Adrenal gland (tissue), 12 donors: ENCODE measurements around the gene SNAP25. TPM values are rescaled to one million over a fixed set of nuclear protein-coding genes. Genes with fewer than 3 reads are reported as not detected.

Experiments used
- DNase-seq, 7 donors: peaks; one replicate each; pipeline ENCODE4 v3.0.0-alpha.2; 2019 to 2020
- H3K27ac ChIP-seq, 5 donors: fragments of 200-600 bp; sonication (generic) in 4 of 5; 1 replicate in 3 of 5; 2 replicates in 2 of 5; pipeline versions ENCODE4 v1.5.1 to v1.8.0; 2016 to 2020; ENCODE audit warnings: mild to moderate bottlenecking in 1 of 5
- H3K27me3 ChIP-seq: fragments of 200-600 bp; 2 replicates; pipeline ENCODE4 v1.8.0; 2021
- H3K36me3 ChIP-seq, 2 donors: fragments of 200-600 bp; replicated peaks in 1 of 2; 1 replicate in 1 of 2; 2 replicates in 1 of 2; pipeline versions ENCODE4 v1.5.1 to v1.8.0; 2018 to 2022
- H3K4me1 ChIP-seq, 2 donors: fragments of 200-600 bp; replicated peaks in 1 of 2; 1 replicate in 1 of 2; 2 replicates in 1 of 2; pipeline versions ENCODE4 v1.5.1 to v1.8.0; 2018 to 2021
- H3K4me3 ChIP-seq, 4 donors: fragments of 200-600 bp; sonication (generic) in 3 of 4; one replicate each; pipeline ENCODE4 v1.5.1; 2016 to 2018
- H3K9me3 ChIP-seq, 3 donors: fragments of 200-600 bp; sonication (generic) in 1 of 3; replicated peaks in 1 of 3; 1 replicate in 2 of 3; 2 replicates in 1 of 3; pipeline versions ENCODE4 v1.5.1 to v1.8.0; 2016 to 2021
- POLR2A ChIP-seq, 2 donors: fragments of 450-650 bp; IDR thresholded peaks; one replicate each; pipeline ENCODE4 v1.6.1; 2017; ENCODE audit warnings: antibody characterized with exemption in 2 of 2, mild to moderate bottlenecking in 2 of 2, moderate library complexity in 1 of 2
- WGBS, 4 donors: extraction: QIAGEN DNeasy Blood & Tissue Kit in 2 of 4; methylation state at CpG; one replicate each; pipeline versions ENCODE4 v1.1.5 to v1.1.7; 2013 to 2017; 5-methylcytosine and 5-hydroxymethylcytosine counted together
- intact Hi-C, 2 donors: fragments of 100-400 bp; cut with DNase I; formaldehyde crosslinking; loops; one replicate each; pipeline versions ENCODE4 v1.14.1 to v1.15.0; 2022 to 2023
- polyA plus RNA-seq, 3 donors: library from polyadenylated mRNA; stranded (reverse); fragments of 200-250 nt in 2 of 3; fragments of 350-450 nt in 1 of 3; fragmentation: Illumina TruSeq in 1 of 3; extraction: RNeasy Lipid Tissue Mini Kit (QIAGEN cat#74804) in 1 of 3; gene quantifications; one replicate each; pipeline ENCODE4 v1.2.3, GENCODE V29; 2013 to 2014
- small RNA-seq, 2 donors: library from RNA; depleted of rRNA; stranded (forward); fragments of <200 nt; gene quantifications; one replicate each; pipeline ENCODE3, GENCODE V24; 2016
- total RNA-seq, 9 donors: library from RNA; depleted of rRNA in 4 of 9; stranded (reverse); fragments of >200 nt in 4 of 9; fragments of 120-200 nt in 1 of 9; fragmentation: NEBNext Ultra II Directional in 1 of 9; extraction: Animal tissue kit (Norgen Biotek cat#: 25700) in 1 of 9; gene quantifications; one replicate each; pipeline versions ENCODE4 v1.1.0 to v1.2.4, GENCODE V29; 2013 to 2023
- TF ChIP-seq, protein P1 (sequence below), 6 experiments: fragments of 450-650 bp in 4 of 6; fragments of 200-600 bp in 2 of 6; sonication (generic) in 1 of 6; IDR thresholded peaks; 1 replicate in 5 of 6; 2 replicates in 1 of 6; pipeline versions ENCODE4 v1.5.1 to v1.8.0; 2016 to 2021; ENCODE audit warnings: antibody characterized with exemption in 6 of 6, mild to moderate bottlenecking in 2 of 6, moderate library complexity in 1 of 6
- donor health status: healthy with polysubstance abuse.
- donor health status: Bipolar disorder and iron deficiency.
- donor health status: DM: yes; HTN: yes; CAD: no.
- donor health status: DM: no; HTN: no; CAD: no.
- donor health status: DM: no; HTN: no; CAD: no.
- donor health status: DM: yes; HTN: yes; CAD: no.

Gene SNAP25
- total and polyA plus RNA-seq, 12 donors: 1.0 to 35.9 (median 11.8) TPM; not detected in 1

DNA sequence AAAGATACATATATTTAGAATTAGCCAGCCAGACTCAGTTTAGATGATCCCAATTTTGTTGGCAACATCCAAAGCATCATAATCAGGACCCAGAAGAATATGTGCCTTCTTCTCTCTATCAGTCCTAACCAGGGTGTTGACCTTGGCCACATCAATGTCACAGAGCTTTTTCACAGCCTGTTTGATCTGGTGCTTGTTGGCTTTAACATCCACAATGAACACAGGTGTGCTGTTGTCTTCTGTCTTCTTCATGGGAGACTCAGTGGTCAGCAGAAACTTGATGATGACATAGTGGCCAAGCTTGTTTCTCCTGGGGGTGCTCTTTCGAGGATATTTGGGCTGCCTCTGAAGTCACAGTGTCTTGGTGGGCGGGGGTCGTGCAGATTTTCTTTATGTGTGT, 130.5 kb downstream of the SNAP25 start:
- no peak for TF ChIP-seq POLR2A (IDR thresholded peaks at IDR 0.05)
- DNase-seq: no peak
- no peaks in the 10 kb centered on the region for H3K27me3 ChIP-seq
- H3K4me3 ChIP-seq: no peak overlapping the region
- 75 to 91% (median 89%) methylated on average over 3 of the region's 3 CpGs for WGBS, 4 donors
- no peaks in the 10 kb centered on the region for H3K9me3 ChIP-seq
- H3K36me3 ChIP-seq: no peaks in the 10 kb centered on the region
- H3K27ac ChIP-seq: no peak overlapping the region
- intact Hi-C loops: no loop called here
- H3K4me1 ChIP-seq: peaks cover 0 to 13% of the 10 kb centered on the region in 2 donors

DNA sequence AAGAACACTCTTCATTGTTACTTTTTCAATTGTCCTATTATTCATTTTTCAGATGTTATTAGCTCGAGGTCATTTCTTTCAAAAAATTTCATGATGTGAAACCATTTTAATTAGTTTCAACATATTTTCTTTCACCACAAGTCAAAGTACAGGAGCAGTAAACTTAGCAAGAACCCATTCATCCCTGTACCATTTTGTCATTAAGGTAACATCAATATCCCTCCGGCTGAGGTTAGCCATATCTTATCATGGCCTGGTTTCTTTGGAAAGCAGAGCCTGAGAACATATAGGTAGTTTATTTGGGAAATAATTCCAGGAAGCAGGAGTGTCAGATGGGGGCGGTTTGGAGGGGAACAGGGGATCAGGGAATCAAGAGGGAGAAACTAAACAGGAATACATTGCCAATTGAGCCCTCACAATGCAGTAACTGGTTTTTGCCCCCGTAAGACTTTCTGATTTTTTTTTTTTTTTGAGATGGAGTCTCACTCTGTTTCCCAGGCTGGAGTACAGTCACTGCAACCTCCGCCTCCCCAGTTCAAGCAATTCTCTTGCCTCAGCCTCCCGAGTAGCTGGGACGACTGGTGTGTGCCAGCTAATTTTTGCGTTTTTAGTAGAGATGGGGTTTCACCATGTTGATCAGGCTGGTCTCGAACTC, 131.7 kb downstream of the SNAP25 start:
- Histone ChIP-seq H3K9me3 (no peaks in the 10 kb centered on the region), H3K27ac (peak overlapping the region in 1 of 5 donors; percentile 32), H3K4me1 (peaks cover 0 to 13% of the 10 kb centered on the region in 2 donors), H3K4me3 (no peak overlapping the region), H3K36me3 (no peaks in the 10 kb centered on the region), H3K27me3 (no peaks in the 10 kb centered on the region)
- TF ChIP-seq POLR2A (IDR thresholded peaks at IDR 0.05): no peak
- TF ChIP-seq, protein P1, sequence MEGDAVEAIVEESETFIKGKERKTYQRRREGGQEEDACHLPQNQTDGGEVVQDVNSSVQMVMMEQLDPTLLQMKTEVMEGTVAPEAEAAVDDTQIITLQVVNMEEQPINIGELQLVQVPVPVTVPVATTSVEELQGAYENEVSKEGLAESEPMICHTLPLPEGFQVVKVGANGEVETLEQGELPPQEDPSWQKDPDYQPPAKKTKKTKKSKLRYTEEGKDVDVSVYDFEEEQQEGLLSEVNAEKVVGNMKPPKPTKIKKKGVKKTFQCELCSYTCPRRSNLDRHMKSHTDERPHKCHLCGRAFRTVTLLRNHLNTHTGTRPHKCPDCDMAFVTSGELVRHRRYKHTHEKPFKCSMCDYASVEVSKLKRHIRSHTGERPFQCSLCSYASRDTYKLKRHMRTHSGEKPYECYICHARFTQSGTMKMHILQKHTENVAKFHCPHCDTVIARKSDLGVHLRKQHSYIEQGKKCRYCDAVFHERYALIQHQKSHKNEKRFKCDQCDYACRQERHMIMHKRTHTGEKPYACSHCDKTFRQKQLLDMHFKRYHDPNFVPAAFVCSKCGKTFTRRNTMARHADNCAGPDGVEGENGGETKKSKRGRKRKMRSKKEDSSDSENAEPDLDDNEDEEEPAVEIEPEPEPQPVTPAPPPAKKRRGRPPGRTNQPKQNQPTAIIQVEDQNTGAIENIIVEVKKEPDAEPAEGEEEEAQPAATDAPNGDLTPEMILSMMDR (IDR thresholded peaks at IDR 0.05): no peak
- DNase-seq: no peak
- 89 to 92% (median 90%) methylated on average over 9 of the region's 9 CpGs for WGBS, 4 donors
- intact Hi-C loops: no loop called here

DNA sequence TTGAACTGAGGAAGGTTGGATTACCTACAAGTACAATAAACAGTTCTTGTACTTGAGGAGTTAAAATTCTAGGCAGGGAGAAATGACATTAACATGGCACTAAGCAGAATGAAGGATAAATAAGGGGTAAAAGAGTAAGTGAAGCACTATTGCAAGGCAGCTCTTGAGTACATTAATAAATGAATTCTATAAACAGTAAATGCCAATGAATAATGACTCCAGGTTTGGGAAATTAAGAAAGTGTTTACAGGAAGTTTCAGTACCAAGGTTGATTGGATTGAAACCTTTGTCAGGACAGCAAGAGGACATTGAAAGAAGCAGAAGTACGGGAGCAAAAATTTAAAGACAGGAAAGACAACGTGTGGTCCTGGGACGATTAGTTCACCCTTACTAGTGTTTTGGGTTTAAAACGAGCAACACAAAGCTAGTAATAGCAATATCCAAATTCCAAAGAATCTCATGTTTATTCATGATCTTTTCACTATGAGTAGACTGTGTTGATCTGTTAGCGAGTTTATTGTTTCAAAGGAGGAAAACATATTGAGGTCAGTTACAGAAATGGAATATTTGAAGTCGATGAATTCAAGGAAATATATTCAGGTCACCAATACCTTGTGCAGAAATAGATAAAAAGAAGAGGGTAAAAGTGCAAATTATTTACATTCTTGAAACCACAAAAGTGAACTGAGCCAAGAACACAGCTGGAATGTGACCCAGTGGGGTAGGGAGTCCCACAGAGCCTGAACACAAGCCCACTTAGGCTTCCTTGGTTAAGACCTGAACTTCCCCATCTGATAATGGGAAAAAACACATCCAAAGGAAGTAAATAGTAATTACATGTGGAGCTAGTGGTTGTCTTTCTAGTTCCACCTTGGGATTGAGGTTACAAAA, 134.5 kb downstream of the SNAP25 start:
- Histone ChIP-seq H3K36me3 (no peaks in the 10 kb centered on the region), H3K4me3 (no peak overlapping the region), H3K4me1 (peaks cover 0 to 13% of the 10 kb centered on the region in 2 donors), H3K9me3 (no peaks in the 10 kb centered on the region), H3K27me3 (no peaks in the 10 kb centered on the region), H3K27ac (no peak overlapping the region)
- TF ChIP-seq, protein P1 (IDR thresholded peaks at IDR 0.05): no peak
- TF ChIP-seq POLR2A (IDR thresholded peaks at IDR 0.05): no peak
- 20 to 38% (median 35%) methylated on average over 6 of the region's 6 CpGs for WGBS, 4 donors
- DNase-seq: no peak
- intact Hi-C loops: no loop called here

DNA sequence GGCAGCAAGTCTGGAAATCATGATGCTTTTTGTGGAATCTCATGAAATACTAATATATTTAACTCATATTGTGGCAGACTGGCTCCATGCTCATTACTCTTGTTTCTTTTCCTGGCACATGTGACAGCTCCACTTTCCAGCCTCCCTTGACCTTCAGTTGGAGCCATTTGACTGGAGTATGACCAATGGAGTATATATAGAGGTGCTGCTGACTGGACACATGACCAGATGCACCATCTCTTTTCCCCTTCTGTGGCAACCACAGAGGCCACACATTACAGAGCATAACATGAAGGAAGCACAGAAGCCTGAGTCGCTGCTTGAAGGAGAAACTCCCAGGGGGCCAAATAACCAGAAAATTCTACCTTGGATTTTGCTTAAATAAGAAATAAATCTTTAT, 138.0 kb downstream of the SNAP25 start:
- intact Hi-C loops: no loop called here
- H3K27me3 ChIP-seq: no peaks in the 10 kb centered on the region
- no peak overlapping the region for H3K27ac ChIP-seq
- H3K4me1 ChIP-seq: peaks cover 0 to 13% of the 10 kb centered on the region in 2 donors
- H3K36me3 ChIP-seq: no peaks in the 10 kb centered on the region
- H3K9me3 ChIP-seq: no peaks in the 10 kb centered on the region
- DNase-seq: no peak
- WGBS, 4 donors: 98 to 100% (median 100%) methylated on average over 1 of the region's 1 CpG
- no peak for TF ChIP-seq POLR2A (IDR thresholded peaks at IDR 0.05)
- TF ChIP-seq, protein P1 (IDR thresholded peaks at IDR 0.05): no peak
- no peak overlapping the region for H3K4me3 ChIP-seq

Small RNA genes within 50 kb of the gene (small RNA-seq; reads per million reads assigned to genes)
- 0 reads per million in 2 donors for gene HIGD1AP15

Other genes with a start within 250 kb of the SNAP25 start
- gene ANKEF1, start 183.8 kb upstream of the SNAP25 start, total RNA-seq: 10 to 100 TPM in 1 of 9 donors, 1 to 10 TPM in 8; 1.6 to 10.5 (median 3.2) TPM
- 1 to 10 TPM in 1 of 3 donors, under 1 TPM in 2; 0.61 to 5.0 (median 0.88) TPM for gene ANKEF1, start 183.8 kb upstream of the SNAP25 start, polyA plus RNA-seq
- gene MKKS, start 215.4 kb downstream of the SNAP25 start, total RNA-seq: 10 to 100 TPM in 7 of 9 donors, 1 to 10 TPM in 2; 6.1 to 24.7 (median 17.3) TPM
- gene MKKS, start 215.4 kb downstream of the SNAP25 start, polyA plus RNA-seq: 10 to 100 TPM; 10.4 to 29.1 (median 14.0) TPM
- 1 to 10 TPM; 3.8 to 8.2 (median 5.7) TPM for gene SLX4IP, start 216.5 kb downstream of the SNAP25 start, total RNA-seq
- gene SLX4IP, start 216.5 kb downstream of the SNAP25 start, polyA plus RNA-seq: 1 to 10 TPM; 2.8 to 7.3 (median 3.1) TPM